GM12864 (cell line): ENCODE measurements around the gene MRPL53.

ENCODE experiments used
- DNase-seq: peaks from one replicate; pipeline ENCODE4 v3.0.0-alpha.2; 2011; ENCODE audit warnings: low read depth
- H3K4me3 ChIP-seq: 2 replicates; pipeline ENCODE4 v1.5.1; 2011; ENCODE audit warnings: mild to moderate bottlenecking, low read depth, low read length, control low read depth
- CTCF ChIP-seq: IDR thresholded peaks from 2 replicates; pipeline ENCODE4 v1.5.1; 2011; ENCODE audit warnings: low read depth, mild to moderate bottlenecking, moderate library complexity, low read length, control low read depth, inconsistent platforms; ENCODE audit errors: missing control alignments

Gene MRPL53

DNA sequence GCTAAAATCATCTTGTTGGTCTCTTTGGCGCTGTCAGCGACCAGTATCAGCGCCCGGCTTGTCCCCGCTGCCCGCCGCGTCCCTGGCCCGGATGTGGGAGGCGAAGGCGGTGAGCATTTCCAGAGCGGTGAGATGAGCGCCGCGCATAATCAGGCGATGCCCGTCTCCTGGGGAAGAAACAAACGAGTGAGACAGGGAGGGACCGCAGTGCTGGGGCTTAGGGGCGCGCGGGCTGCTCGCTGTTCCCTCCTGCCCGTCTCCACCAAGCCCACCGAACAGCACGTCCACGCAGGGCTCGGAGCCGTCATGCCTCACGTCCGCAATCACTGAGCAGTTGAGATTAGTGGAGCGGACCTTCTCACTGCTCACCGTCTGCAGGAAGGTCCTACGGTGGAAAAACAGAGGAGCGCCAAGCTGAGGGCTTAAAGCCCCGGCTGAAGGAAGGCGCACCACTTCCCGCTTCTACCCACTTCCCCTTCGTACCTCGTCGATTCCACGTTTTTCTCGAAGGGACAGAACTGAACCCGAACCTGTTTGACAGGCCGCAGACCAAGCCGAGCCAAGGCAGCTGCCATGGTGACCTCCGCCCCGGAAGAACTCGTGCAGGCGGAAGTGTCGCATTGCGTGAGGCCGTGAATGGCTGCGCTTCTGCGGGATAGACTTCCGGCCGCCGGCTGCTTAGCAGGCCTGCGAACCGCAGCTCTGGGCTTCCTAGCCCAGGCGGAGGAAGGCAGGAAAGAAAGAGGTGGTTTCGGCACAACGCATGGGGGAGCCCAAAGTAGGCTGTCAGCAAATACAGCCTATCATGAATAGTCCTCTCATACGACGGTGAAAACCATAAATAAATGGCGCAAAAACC lies at the start of gene MRPL53:
Gene MRPL53 (minus strand): TSS at position 595 of the 859 bp plus-strand sequence. CDS start 20 bp downstream, at position 575.
- no peak for TF ChIP-seq CTCF
- H3K4me3 ChIP-seq: peak within 1 kb of the TSS; percentile 79
- DNase-seq: peak; percentile 92

DNA sequence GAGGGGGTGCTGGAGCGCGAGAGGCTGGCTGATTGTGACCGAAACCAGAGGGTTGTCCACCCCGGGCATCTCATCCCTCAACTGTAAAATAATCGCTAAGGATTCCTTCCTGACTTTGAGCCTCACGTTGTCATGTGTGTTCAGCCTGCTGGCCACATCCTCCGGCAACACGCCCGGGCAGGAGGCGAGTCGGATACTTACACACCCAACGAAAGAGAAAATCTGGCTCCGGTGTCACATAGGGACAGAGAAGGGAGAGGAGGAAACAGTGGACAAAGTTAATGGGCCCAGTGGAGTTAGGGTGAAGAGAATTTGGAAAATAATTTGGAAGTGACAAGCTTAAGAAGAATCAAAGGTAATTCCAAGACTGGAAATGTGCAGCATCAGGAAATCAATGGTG lies 44.2 kb upstream of the MRPL53 start:
- no peak for TF ChIP-seq CTCF
- no peak for DNase-seq
- no peak overlapping the region; the same call in 1 of the 2 replicates for H3K4me3 ChIP-seq

- peak overlapping the region; percentile 37 for H3K4me3 ChIP-seq
- peak; percentile 30 for DNase-seq
- no peak for TF ChIP-seq CTCF
Measured at GRCh38 chr2:74515981-74516633, 43.6 kb upstream of the MRPL53 start.

- DNase-seq: no peak
- TF ChIP-seq CTCF: no peak
- H3K4me3 ChIP-seq: peak overlapping the region; percentile 37
Measured at GRCh38 chr2:74515271-74515980, 42.9 kb upstream of the MRPL53 start.

- DNase-seq: no peak
- no peak within 1 kb of the TSS; the same call in 1 of the 2 replicates for H3K4me3 ChIP-seq
- TF ChIP-seq CTCF: no peak
Measured at GRCh38 chr2:74514368-74515270, 42.1 kb upstream of the MRPL53 start, which contains the start of gene TLX2. TSS of gene TLX2 (plus strand) at chr2:74514450. CDS start at chr2:74514807, 357 bp downstream.

DNA sequence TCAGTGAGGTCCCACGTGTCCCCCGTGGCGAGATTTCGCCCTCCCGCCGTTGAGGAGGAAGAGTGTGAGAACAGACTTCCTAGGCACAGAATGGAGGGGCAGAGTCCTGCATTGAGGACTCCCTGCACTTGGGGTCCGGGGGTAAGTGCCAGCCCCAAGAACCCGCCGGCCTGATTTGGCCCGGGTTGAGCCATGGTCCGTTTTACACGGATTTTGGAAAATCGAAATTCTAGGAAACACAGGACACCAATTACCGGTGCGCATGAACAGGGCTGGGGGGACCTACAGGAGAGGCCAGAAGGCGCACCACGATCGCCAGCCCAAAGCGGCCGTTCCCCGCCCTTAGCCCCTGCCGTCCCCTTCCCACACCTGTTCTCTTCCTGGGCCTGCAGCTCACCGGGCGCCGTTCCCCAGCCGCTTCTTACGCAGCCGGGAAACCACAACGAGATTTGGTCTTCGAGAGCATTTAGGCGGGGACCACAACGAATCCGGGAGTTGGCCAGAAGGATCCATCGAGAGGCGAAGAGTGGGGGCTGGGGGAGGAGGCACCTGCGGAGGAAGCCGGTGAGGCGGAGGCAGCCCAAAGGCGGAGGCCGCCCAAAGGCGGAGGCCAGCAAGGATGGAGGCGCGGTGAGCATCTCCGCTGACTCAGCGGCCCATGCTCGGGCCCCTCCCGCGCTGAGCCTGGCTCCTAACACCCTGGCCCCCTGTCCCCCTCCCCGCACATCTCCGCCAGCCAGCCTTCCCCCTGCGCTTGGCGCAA lies 41.3 kb upstream of the MRPL53 start:
- no peak overlapping the region for H3K4me3 ChIP-seq
- TF ChIP-seq CTCF: no peak
- no peak for DNase-seq
